K562 (cell line): ENCODE data around the gene PAIP2. TPM values are rescaled to one million over a fixed set of nuclear protein-coding genes. Genes with fewer than 3 reads are reported as not detected.

Experiments used
- CXXC5 ChIP-seq: fragments of 250-450 bp; sonication (Bioruptor Pico); IDR thresholded peaks from 2 replicates; pipeline ENCODE4 v1.8.0; 2022; ENCODE audit warnings: inconsistent platforms, mild to moderate bottlenecking, moderate library complexity
- DDX20 ChIP-seq: fragments of 450-650 bp; IDR thresholded peaks from 2 replicates; pipeline ENCODE4 v1.6.1; 2016; ENCODE audit warnings: missing genetic modification characterization, low read depth, mild to moderate bottlenecking, missing compliant biosample characterization, moderate library complexity
- FOXA1 ChIP-seq: fragments of 450-650 bp; IDR thresholded peaks from 2 replicates; pipeline ENCODE4 v1.6.1; 2016; ENCODE audit warnings: mild to moderate bottlenecking, borderline replicate concordance
- GABPB2 ChIP-seq: fragments of 250-450 bp; sonication (Bioruptor Pico); conservative IDR thresholded peaks from 2 replicates; pipeline ENCODE4 v1.5.1; 2021; ENCODE audit warnings: mild to moderate bottlenecking
- MCM2 ChIP-seq: fragments of 450-650 bp; IDR thresholded peaks from 2 replicates; pipeline ENCODE4 v1.6.1; 2017; ENCODE audit warnings: low read depth, mild to moderate bottlenecking
- MCM3 ChIP-seq: fragments of 450-650 bp; IDR thresholded peaks from 2 replicates; pipeline ENCODE4 v1.6.1; 2016
- RBM22 ChIP-seq: fragments of 200-400 bp; formaldehyde crosslinking; IDR thresholded peaks from 2 replicates; pipeline ENCODE4 v1.6.1; 2018; ENCODE audit warnings: low read length, low read depth; ENCODE audit not compliant: poor library complexity, severe bottlenecking
- RNF2 ChIP-seq: sonication (generic); IDR thresholded peaks from 2 replicates; pipeline ENCODE4 v1.6.1; 2016
- RUNX1 ChIP-seq: sonication (generic); IDR thresholded peaks from 2 replicates; pipeline ENCODE4 v1.6.1; 2016; ENCODE audit warnings: antibody characterized with exemption, low read depth
- SMAD4 ChIP-seq: fragments of 250-450 bp; sonication (Bioruptor Pico); conservative IDR thresholded peaks from 2 replicates; pipeline ENCODE4 v1.8.0; 2021; ENCODE audit warnings: inconsistent platforms, mild to moderate bottlenecking, moderate library complexity
- TEAD2 ChIP-seq: fragments of 450-650 bp; IDR thresholded peaks from 2 replicates; pipeline ENCODE4 v1.6.1; 2016; ENCODE audit warnings: missing genetic modification characterization, control low read depth, missing compliant biosample characterization
- ZEB2 ChIP-seq: fragments of 450-650 bp; IDR thresholded peaks from 2 replicates; pipeline ENCODE4 v1.6.1; 2016
- ZNF197 ChIP-seq: fragments of 200-800 bp; sonication (Bioruptor generic); IDR thresholded peaks from 2 replicates; pipeline ENCODE4 v1.6.1; 2016; ENCODE audit warnings: low read depth, missing genetic modification characterization, missing compliant biosample characterization
- ZNF586 ChIP-seq: fragments of 450-650 bp; formaldehyde crosslinking; conservative IDR thresholded peaks from 2 replicates; pipeline ENCODE4 v1.4.0; 2020; ENCODE audit warnings: mild to moderate bottlenecking, moderate library complexity
- ZNF699 ChIP-seq: fragments of 250-450 bp; sonication (Bioruptor Pico); IDR thresholded peaks from 2 replicates; pipeline ENCODE4 v1.8.0; 2021; ENCODE audit warnings: mild to moderate bottlenecking, moderate library complexity; ENCODE audit not compliant: insufficient replicate concordance
- polyA plus RNA-seq, 8 experiments: library from polyadenylated mRNA; depleted of rRNA in 4 of 8; stranded (reverse) in 5 of 8; unstranded in 3 of 8; fragments of >200 nt; fragmentation: Nextera tagmentation in 2 of 8; fragmentation: Illumina TruSeq in 1 of 8; extraction: Ambion mirVana in 2 of 8; extraction: Trizol in 1 of 8; gene quantifications; 2 replicates each; pipeline versions ENCODE4 v1.2.1 to v1.2.3, GENCODE V29; 2011 to 2014; ENCODE audit warnings: inconsistent platforms in 1 of 8, missing spikeins in 1 of 8
- total RNA-seq, 7 experiments: library from RNA; depleted of rRNA in 6 of 7; stranded (reverse); fragments of >200 nt in 6 of 7; fragmentation: Illumina TruSeq in 2 of 7; extraction: Trizol in 2 of 7; gene quantifications; 2 replicates each; pipeline versions ENCODE4 v1.2.1 to v1.2.3, GENCODE V29; 2011 to 2021; ENCODE audit warnings: low replicate concordance in 1 of 7
- TF ChIP-seq, protein P1 (sequence below): fragments of 200-800 bp; sonication (Bioruptor generic); IDR thresholded peaks from 2 replicates; pipeline ENCODE4 v1.6.1; 2016; ENCODE audit warnings: missing genetic modification characterization, missing compliant biosample characterization
- TF ChIP-seq, protein P2 (sequence below): sonication (generic); formaldehyde crosslinking; IDR thresholded peaks from 2 replicates; pipeline ENCODE4 v1.8.1; 2023; ENCODE audit warnings: mild to moderate bottlenecking, missing genetic modification reagents, moderate library complexity

Gene PAIP2
- total and polyA plus RNA-seq, 9 of the 15 experiments (the other 6 are each of a cell fraction or from before 2014, with no cell fraction given): 78.3 to 187 (median 128) TPM

DNA sequence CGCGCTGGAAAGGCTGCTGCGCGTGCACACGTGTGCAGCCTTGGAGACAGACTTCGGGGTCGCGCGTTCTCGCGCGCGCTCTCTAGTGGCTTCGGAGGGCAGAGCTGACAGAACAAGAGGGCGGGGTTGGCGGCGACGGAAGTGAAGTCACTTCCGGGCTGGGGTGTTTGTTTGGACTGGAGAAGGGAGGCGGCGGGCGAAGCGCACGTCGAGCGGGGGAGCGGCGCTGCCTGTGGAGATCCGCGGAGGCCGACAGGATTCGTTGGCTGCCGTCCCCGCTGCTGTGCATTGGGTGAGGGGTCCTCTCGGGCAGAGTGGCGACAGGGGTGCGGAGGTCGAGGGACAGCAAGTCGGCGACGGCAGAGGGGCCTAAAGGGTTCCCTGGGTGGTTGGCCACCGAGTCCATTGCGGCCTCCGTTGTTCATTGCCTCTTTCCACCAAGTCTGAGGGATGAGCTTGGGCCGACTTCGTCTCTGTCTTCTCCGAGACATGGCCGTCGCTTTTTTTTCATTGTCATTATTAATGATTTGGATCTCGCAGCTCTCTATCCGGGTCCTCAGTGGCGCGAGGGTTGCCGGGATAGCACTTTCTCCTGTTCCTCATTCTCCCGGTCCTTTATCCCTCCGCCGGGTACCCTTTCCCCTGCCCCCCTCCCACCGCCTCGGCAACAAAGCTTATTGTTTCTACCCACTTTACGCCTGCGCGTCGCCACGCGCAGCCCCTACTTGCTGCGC lies at the start of gene PAIP2 (continued):
- TF ChIP-seq MCM2 (no peak), SMAD4 (CRISPR knock-in tag) (peak; percentile 84), ZNF586 (CRISPR knock-in tag) (no peak), CXXC5 (CRISPR knock-in tag) (peak; percentile 83), RNF2 (peak; percentile 71), RBM22 (peak; percentile 68), MCM3 (no peak), GABPB2 (CRISPR knock-in tag) (no peak), ZNF699 (CRISPR knock-in tag) (no peak), ZEB2 (no peak), DDX20 (no peak), ZNF197 (peak; percentile 54; the same call in 1 of the 2 replicates), FOXA1 (no peak), TEAD2 (tag) (no peak), RUNX1 (no peak)
- TF ChIP-seq, protein P1, sequence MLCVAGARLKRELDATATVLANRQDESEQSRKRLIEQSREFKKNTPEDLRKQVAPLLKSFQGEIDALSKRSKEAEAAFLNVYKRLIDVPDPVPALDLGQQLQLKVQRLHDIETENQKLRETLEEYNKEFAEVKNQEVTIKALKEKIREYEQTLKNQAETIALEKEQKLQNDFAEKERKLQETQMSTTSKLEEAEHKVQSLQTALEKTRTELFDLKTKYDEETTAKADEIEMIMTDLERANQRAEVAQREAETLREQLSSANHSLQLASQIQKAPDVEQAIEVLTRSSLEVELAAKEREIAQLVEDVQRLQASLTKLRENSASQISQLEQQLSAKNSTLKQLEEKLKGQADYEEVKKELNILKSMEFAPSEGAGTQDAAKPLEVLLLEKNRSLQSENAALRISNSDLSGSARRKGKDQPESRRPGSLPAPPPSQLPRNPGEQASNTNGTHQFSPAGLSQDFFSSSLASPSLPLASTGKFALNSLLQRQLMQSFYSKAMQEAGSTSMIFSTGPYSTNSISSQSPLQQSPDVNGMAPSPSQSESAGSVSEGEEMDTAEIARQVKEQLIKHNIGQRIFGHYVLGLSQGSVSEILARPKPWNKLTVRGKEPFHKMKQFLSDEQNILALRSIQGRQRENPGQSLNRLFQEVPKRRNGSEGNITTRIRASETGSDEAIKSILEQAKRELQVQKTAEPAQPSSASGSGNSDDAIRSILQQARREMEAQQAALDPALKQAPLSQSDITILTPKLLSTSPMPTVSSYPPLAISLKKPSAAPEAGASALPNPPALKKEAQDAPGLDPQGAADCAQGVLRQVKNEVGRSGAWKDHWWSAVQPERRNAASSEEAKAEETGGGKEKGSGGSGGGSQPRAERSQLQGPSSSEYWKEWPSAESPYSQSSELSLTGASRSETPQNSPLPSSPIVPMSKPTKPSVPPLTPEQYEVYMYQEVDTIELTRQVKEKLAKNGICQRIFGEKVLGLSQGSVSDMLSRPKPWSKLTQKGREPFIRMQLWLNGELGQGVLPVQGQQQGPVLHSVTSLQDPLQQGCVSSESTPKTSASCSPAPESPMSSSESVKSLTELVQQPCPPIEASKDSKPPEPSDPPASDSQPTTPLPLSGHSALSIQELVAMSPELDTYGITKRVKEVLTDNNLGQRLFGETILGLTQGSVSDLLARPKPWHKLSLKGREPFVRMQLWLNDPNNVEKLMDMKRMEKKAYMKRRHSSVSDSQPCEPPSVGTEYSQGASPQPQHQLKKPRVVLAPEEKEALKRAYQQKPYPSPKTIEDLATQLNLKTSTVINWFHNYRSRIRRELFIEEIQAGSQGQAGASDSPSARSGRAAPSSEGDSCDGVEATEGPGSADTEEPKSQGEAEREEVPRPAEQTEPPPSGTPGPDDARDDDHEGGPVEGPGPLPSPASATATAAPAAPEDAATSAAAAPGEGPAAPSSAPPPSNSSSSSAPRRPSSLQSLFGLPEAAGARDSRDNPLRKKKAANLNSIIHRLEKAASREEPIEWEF (CRISPR knock-in tag): no peak
- TF ChIP-seq, protein P2, sequence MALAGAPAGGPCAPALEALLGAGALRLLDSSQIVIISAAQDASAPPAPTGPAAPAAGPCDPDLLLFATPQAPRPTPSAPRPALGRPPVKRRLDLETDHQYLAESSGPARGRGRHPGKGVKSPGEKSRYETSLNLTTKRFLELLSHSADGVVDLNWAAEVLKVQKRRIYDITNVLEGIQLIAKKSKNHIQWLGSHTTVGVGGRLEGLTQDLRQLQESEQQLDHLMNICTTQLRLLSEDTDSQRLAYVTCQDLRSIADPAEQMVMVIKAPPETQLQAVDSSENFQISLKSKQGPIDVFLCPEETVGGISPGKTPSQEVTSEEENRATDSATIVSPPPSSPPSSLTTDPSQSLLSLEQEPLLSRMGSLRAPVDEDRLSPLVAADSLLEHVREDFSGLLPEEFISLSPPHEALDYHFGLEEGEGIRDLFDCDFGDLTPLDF (CRISPR knock-in tag): peak; percentile 59; the same call in 1 of the 2 replicates
- TF ChIP-seq, all 486 proteins: peak for 181
